ENCODE measurements around the gene PAMR1. TPM values are rescaled to one million over a fixed set of nuclear protein-coding genes. Genes with fewer than 3 reads are reported as not detected.

PAMR1 gene
- total RNA-seq, 1 experiment from 2014 or later, result 1.1 TPM

GRCh38 chr11:35518766-35519165, 6.7 kb downstream of the PAMR1 start:
- H3K4me3 ChIP-seq, result no peak overlapping the region
- H3K4me1 ChIP-seq (replicated peaks; ENCODE audit: insufficient read depth), result no peaks in the 10 kb centered on the region
- TF ChIP-seq EZH2 (IDR thresholded peaks at IDR 0.05; ENCODE audit: low read depth) (no peak), CTCF (conservative IDR thresholded peaks at IDR 0.05) (no peak)
- no peak overlapping the region for H2AFZ ChIP-seq
- ChIA-PET POLR2A (ENCODE audit: unreplicated experiment) (interaction anchor here (0.6 kb wide), 1 partner anchor 87 kb away, joined by 4 read pairs; no protein-coding TSS in a partner anchor), CTCF (no interaction called here)
- BruUV-seq (replicated peaks), result no TSS peak
- no peaks in the 10 kb centered on the region for H3K9me2 ChIP-seq (ENCODE audit: insufficient read depth)
- DNase-seq, result no peak
- no peak overlapping the region for H3K27ac ChIP-seq
- intact Hi-C loops (cut with micrococcal nuclease; ENCODE audit: unreplicated experiment), result no loop called here
- no peaks in the 10 kb centered on the region for H4K20me1 ChIP-seq (ENCODE audit: insufficient read depth)
- H3K79me2 ChIP-seq (ENCODE audit: low read depth), result no peaks in the 10 kb centered on the region
- no peak overlapping the region for H3K4me2 ChIP-seq
- no peaks in the 10 kb centered on the region for H3F3A ChIP-seq (ENCODE audit: insufficient read depth, low read depth)
- H3K27me3 ChIP-seq (ENCODE audit: insufficient read depth, low read depth), result peaks cover 78% of the 10 kb centered on the region
- no peaks in the 10 kb centered on the region for H3K9me3 ChIP-seq (ENCODE audit: insufficient read depth, low read depth)
- no peaks in the 10 kb centered on the region for H3K36me3 ChIP-seq (ENCODE audit: low read depth)

DNA sequence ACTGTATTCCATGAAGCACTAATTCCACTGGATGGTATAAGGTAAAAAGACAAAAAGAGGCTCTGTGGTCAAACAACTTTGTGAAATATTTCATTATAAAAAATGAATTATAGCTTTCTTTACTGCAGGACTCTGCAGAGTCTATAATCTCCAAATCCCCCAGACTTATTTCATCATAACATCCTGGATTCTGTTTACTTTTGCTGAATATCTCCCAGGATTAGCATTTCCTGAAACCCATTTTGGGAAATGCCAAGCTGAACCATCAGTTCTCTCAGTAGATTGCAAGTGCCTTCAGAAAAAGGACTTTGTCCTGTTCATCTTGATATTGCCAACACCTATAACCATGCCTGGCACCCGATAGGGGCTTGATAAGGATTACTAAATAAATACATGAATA, 7.9 kb downstream of the PAMR1 start:
- Histone ChIP-seq H3K27me3 (ENCODE audit: insufficient read depth, low read depth) (peaks cover 65% of the 10 kb centered on the region), H3K4me2 (no peak overlapping the region), H3K4me3 (no peak overlapping the region), H3K36me3 (ENCODE audit: low read depth) (no peaks in the 10 kb centered on the region), H3K9me3 (ENCODE audit: insufficient read depth, low read depth) (no peaks in the 10 kb centered on the region), H3F3A (ENCODE audit: insufficient read depth, low read depth) (no peaks in the 10 kb centered on the region), H3K9me2 (ENCODE audit: insufficient read depth) (no peaks in the 10 kb centered on the region), H3K27ac (no peak overlapping the region), H3K4me1 (replicated peaks; ENCODE audit: insufficient read depth) (no peaks in the 10 kb centered on the region), H4K20me1 (ENCODE audit: insufficient read depth) (no peaks in the 10 kb centered on the region), H3K79me2 (ENCODE audit: low read depth) (no peaks in the 10 kb centered on the region), H2AFZ (no peak overlapping the region)
- ChIA-PET CTCF (no interaction called here), POLR2A (ENCODE audit: unreplicated experiment) (no interaction called here)
- BruUV-seq (replicated peaks), result no TSS peak
- intact Hi-C loops (cut with micrococcal nuclease; ENCODE audit: unreplicated experiment), result no loop called here
- TF ChIP-seq CTCF (conservative IDR thresholded peaks at IDR 0.05) (no peak), EZH2 (IDR thresholded peaks at IDR 0.05; ENCODE audit: low read depth) (no peak)
- DNase-seq, result no peak

GRCh38 chr11:35516403-35516802, 9.0 kb downstream of the PAMR1 start:
- H3K27ac ChIP-seq, result no peak overlapping the region
- no peak overlapping the region for H3K4me2 ChIP-seq
- TF ChIP-seq CTCF (conservative IDR thresholded peaks at IDR 0.05), result no peak
- TF ChIP-seq EZH2 (IDR thresholded peaks at IDR 0.05; ENCODE audit: low read depth), result no peak
- intact Hi-C loops (cut with micrococcal nuclease; ENCODE audit: unreplicated experiment), result no loop called here
- no peaks in the 10 kb centered on the region for H4K20me1 ChIP-seq (ENCODE audit: insufficient read depth)
- no peak overlapping the region for H3K4me3 ChIP-seq
- H3F3A ChIP-seq (ENCODE audit: insufficient read depth, low read depth), result no peaks in the 10 kb centered on the region
- H2AFZ ChIP-seq, result no peak overlapping the region
- H3K9me3 ChIP-seq (ENCODE audit: insufficient read depth, low read depth), result no peaks in the 10 kb centered on the region
- no peaks in the 10 kb centered on the region for H3K9me2 ChIP-seq (ENCODE audit: insufficient read depth)
- ChIA-PET CTCF (no interaction called here), POLR2A (ENCODE audit: unreplicated experiment) (no interaction called here)
- BruUV-seq (replicated peaks), result no TSS peak
- peak in 1 of 2 experiments; percentile 22 for DNase-seq
- H3K79me2 ChIP-seq (ENCODE audit: low read depth), result no peaks in the 10 kb centered on the region
- H3K4me1 ChIP-seq (replicated peaks; ENCODE audit: insufficient read depth), result no peaks in the 10 kb centered on the region
- H3K36me3 ChIP-seq (ENCODE audit: low read depth), result no peaks in the 10 kb centered on the region
- peaks cover 60% of the 10 kb centered on the region for H3K27me3 ChIP-seq (ENCODE audit: insufficient read depth, low read depth)
